HepG2 (cell line): ENCODE data around the gene BCL2. TPM values are rescaled to one million over a fixed set of nuclear protein-coding genes. Genes with fewer than 3 reads are reported as not detected.

ENCODE experiments used
- ATAC-seq: fragments of 200-7000 bp; cut with Tn5 transposase; 3 replicates; pipeline ENCODE4 v1.9.1; 2020; ENCODE audit warnings: mild to moderate bottlenecking, moderate library complexity
- BruUV-seq: library from RNA; stranded (reverse); fragments of 400-500 nt; replicated peaks from 2 replicates; lab custom pipeline; 2021; lab: Mats Ljungman, UMichigan
- CTCF ChIA-PET: fragments of 300-600 bp; formaldehyde crosslinking; extraction: SDS; loops from one replicate; lab custom pipeline; 2021; ENCODE audit warnings: low total read pairs, inconsistent platforms, low intra/inter-chr PET ratio; lab: Yijun Ruan, JAX
- POLR2A ChIA-PET: fragments of 350-600 bp; sonication (Branson Sonifier 250); formaldehyde crosslinking; loops from one replicate; lab custom pipeline; 2020; ENCODE audit warnings: antibody characterized with exemption, inconsistent platforms; lab: Yijun Ruan, JAX
- DNase-seq: peaks from one replicate; pipeline ENCODE4 v3.0.0-alpha.2; 2015; ENCODE audit warnings: low spot score
- FAIRE-seq: peaks from 3 replicates; lab custom pipeline; 2011; peaks lifted over from hg19 to GRCh38; lab: Jason Lieb, UNC
- H2AFZ ChIP-seq: one replicate; pipeline ENCODE4 v1.6.1; 2011; ENCODE audit warnings: low read length, inconsistent platforms
- H3K27ac ChIP-seq: fragments of 300-600 bp; 3 replicates; pipeline ENCODE4 v1.8.0; 2011; ENCODE audit warnings: mixed run types, mild to moderate bottlenecking, mixed read lengths, low read length, inconsistent platforms; ENCODE audit not compliant: insufficient read depth; ENCODE audit errors: extremely low read length
- H3K27me3 ChIP-seq, 2 experiments: fragments of 200-600 bp in 1 of 2; 2 replicates in 1 of 2; 3 replicates in 1 of 2; pipeline versions ENCODE4 v1.6.0 to v1.8.0; 2011; ENCODE audit warnings: low read length in 2 of 2, mild to moderate bottlenecking in 2 of 2, moderate library complexity in 2 of 2, inconsistent platforms in 1 of 2; ENCODE audit not compliant: insufficient read depth in 2 of 2, control insufficient read depth in 1 of 2
- H3K36me3 ChIP-seq, 2 experiments: fragments of 200-600 bp in 1 of 2; replicated peaks in 1 of 2; 2 replicates in 1 of 2; 3 replicates in 1 of 2; pipeline versions ENCODE4 v1.5.1 to v1.8.0; 2011; ENCODE audit warnings: low read length in 2 of 2, inconsistent platforms in 1 of 2; ENCODE audit not compliant: insufficient read depth in 2 of 2, control insufficient read depth in 1 of 2
- H3K4me1 ChIP-seq: 2 replicates; pipeline ENCODE4 v1.5.1; 2012; ENCODE audit warnings: low read length, inconsistent platforms; ENCODE audit not compliant: insufficient read depth
- H3K4me2 ChIP-seq: 2 replicates; pipeline ENCODE4 v1.6.0; 2011; ENCODE audit warnings: low read depth, low read length, inconsistent platforms
- H3K4me3 ChIP-seq, 3 experiments: fragments of 200-600 bp in 1 of 3; sonication (generic), shearing (Covaris generic) in 1 of 3; replicated peaks in 1 of 3; 2 replicates each; pipeline ENCODE4 v1.5.1; 2011 to 2016; ENCODE audit warnings: low read length in 3 of 3, inconsistent platforms in 2 of 3, low read depth in 2 of 3, mild to moderate bottlenecking in 2 of 3, control low read depth in 1 of 3, mixed read lengths in 1 of 3; ENCODE audit not compliant: insufficient read depth in 1 of 3
- H3K79me2 ChIP-seq: one replicate; pipeline ENCODE4 v1.6.1; 2011; ENCODE audit warnings: low read length, inconsistent platforms; ENCODE audit not compliant: insufficient read depth
- H3K9ac ChIP-seq: 2 replicates; pipeline ENCODE4 v1.6.0; 2011; ENCODE audit warnings: mild to moderate bottlenecking, low read depth, low read length, inconsistent platforms; ENCODE audit not compliant: insufficient read depth
- H3K9me3 ChIP-seq: 2 replicates; pipeline ENCODE4 v1.5.1; 2012; ENCODE audit warnings: mild to moderate bottlenecking, low read length
- H4K20me1 ChIP-seq: 2 replicates; pipeline ENCODE4 v1.6.0; 2011; ENCODE audit warnings: inconsistent platforms, mild to moderate bottlenecking, low read length, moderate library complexity; ENCODE audit not compliant: insufficient read depth
- HIVEP1 ChIP-seq: sonication (generic); formaldehyde crosslinking; IDR thresholded peaks from 2 replicates; pipeline ENCODE4 v1.4.0; 2020; ENCODE audit warnings: mild to moderate bottlenecking, missing genetic modification reagents
- HOXA5 ChIP-seq: sonication (generic); formaldehyde crosslinking; IDR thresholded peaks from 2 replicates; pipeline ENCODE4 v1.4.0; 2020; ENCODE audit warnings: missing genetic modification reagents
- TCF7 ChIP-seq: sonication (generic); IDR thresholded peaks from 2 replicates; pipeline ENCODE4 v1.6.1; 2016; ENCODE audit warnings: antibody characterized with exemption, low read depth
- ZNF383 ChIP-seq: sonication (generic); formaldehyde crosslinking; IDR thresholded peaks from 2 replicates; pipeline ENCODE4 v1.4.0; 2020; ENCODE audit warnings: missing genetic modification reagents, mild to moderate bottlenecking, borderline replicate concordance
- ZNF549 ChIP-seq: sonication (generic); formaldehyde crosslinking; IDR thresholded peaks from 2 replicates; pipeline ENCODE4 v1.5.0; 2020; ENCODE audit warnings: missing genetic modification reagents
- ZNF607 ChIP-seq: sonication (generic); formaldehyde crosslinking; IDR thresholded peaks from 2 replicates; pipeline ENCODE4 v1.5.1; 2020; ENCODE audit warnings: missing genetic modification reagents, mild to moderate bottlenecking, borderline replicate concordance
- ZNF749 ChIP-seq: sonication (generic); formaldehyde crosslinking; IDR thresholded peaks from 2 replicates; pipeline ENCODE4 v1.8.0; 2022; ENCODE audit warnings: mild to moderate bottlenecking, missing genetic modification reagents, moderate library complexity, borderline replicate concordance
- ZNF83 ChIP-seq: sonication (generic); formaldehyde crosslinking; IDR thresholded peaks from 2 replicates; pipeline ENCODE4 v1.4.0; 2020; ENCODE audit warnings: missing genetic modification reagents, mild to moderate bottlenecking, borderline replicate concordance
- WGBS: methylation state at CpG from one replicate; pipeline ENCODE4 v1.1.6; 2017; ENCODE audit warnings: low lambda C conversion rate; 5-methylcytosine and 5-hydroxymethylcytosine counted together
- in situ Hi-C: cut with HindIII; loops from 2 replicates; pipeline ENCODE4 v1.10.0; 2017; ENCODE audit warnings: low pct_unique_long_range_greater_than_20kb; ENCODE audit not compliant: extremely low pct_ligation_motif_present
- intact Hi-C: fragments of 100-400 bp; cut with micrococcal nuclease; formaldehyde crosslinking; loops from one replicate; pipeline ENCODE4 v1.10.0; 2022; ENCODE audit not compliant: unreplicated experiment
- polyA plus RNA-seq, 8 experiments: library from polyadenylated mRNA; depleted of rRNA in 3 of 8; stranded (reverse) in 7 of 8; unstranded in 1 of 8; fragments of >200 nt; fragmentation: Illumina TruSeq in 4 of 8; extraction: Trizol in 4 of 8; gene quantifications; 2 replicates each; pipeline versions ENCODE4 v1.2.1 to v1.2.3, GENCODE V29; 2011 to 2016; ENCODE audit warnings: low read depth in 4 of 8, missing spikeins in 1 of 8, mixed read lengths in 1 of 8; ENCODE audit not compliant: insufficient read depth in 1 of 8
- total RNA-seq, 5 experiments: library from RNA; depleted of rRNA; stranded (reverse); fragments of >200 nt; fragmentation: Illumina TruSeq; extraction: Trizol; gene quantifications; 2 replicates each; pipeline ENCODE4 v1.2.3, GENCODE V29; 2016; ENCODE audit warnings: low read depth in 1 of 5
- TF ChIP-seq, protein P1 (sequence below): sonication (generic); formaldehyde crosslinking; IDR thresholded peaks from 2 replicates; pipeline ENCODE4 v1.9.0; 2021; ENCODE audit warnings: missing genetic modification reagents, borderline replicate concordance
- TF ChIP-seq, protein P2 (sequence below): sonication (generic); formaldehyde crosslinking; IDR thresholded peaks from 2 replicates; pipeline ENCODE4 v1.4.0; 2020; ENCODE audit warnings: mild to moderate bottlenecking, missing genetic modification reagents, borderline replicate concordance
- TF ChIP-seq, protein P3 (sequence below): sonication (generic); formaldehyde crosslinking; IDR thresholded peaks from 2 replicates; pipeline ENCODE4 v1.5.0; 2020; ENCODE audit warnings: mild to moderate bottlenecking, missing genetic modification reagents, borderline replicate concordance

The BCL2 gene
- total and polyA plus RNA-seq, 2 of the 13 experiments (the other 11 are each of a cell fraction or from before 2014, with no cell fraction given), result 0.07 to 0.53 TPM

DNA sequence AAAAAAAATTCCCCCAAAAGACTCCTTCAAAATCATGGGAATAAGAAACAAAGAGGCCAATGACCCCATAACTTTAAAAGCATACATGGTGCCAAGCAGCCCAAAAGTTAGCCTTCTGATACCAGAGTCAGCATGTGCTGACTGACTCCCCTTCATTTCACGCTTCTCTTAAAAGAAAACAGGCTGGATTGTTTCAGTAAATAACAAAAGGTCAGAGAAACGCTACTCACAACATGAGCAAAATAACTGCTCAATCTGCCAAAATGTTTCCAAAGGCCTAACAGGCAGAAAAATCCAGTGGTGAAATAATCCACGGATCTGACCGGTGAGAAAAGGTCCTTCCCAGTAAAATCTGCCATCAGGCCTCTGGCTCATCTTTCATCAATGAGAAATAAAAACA is 71.6 kb downstream of the BCL2 start:
- Histone ChIP-seq H2AFZ (no peak overlapping the region), H4K20me1 (no peaks in the 10 kb centered on the region), H3K4me1 (no peaks in the 10 kb centered on the region), H3K9ac (no peak overlapping the region), H3K4me2 (no peak overlapping the region), H3K4me3 (no peak overlapping the region), H3K27ac (no peak overlapping the region), H3K27me3 (peaks cover 0 to 3% of the 10 kb centered on the region in 2 experiments; a peak in 1 of 5 replicates), H3K36me3 (no peaks in the 10 kb centered on the region), H3K79me2 (no peaks in the 10 kb centered on the region), H3K9me3 (no peaks in the 10 kb centered on the region)
- in situ Hi-C loops, result no loop called here
- DNase-seq, result no peak
- FAIRE-seq, result no peak
- ChIA-PET CTCF (no interaction called here), POLR2A (no interaction called here)
- no TSS peak for BruUV-seq
- ATAC-seq, result no peak
- TF ChIP-seq HIVEP1 (no peak), ZNF607 (no peak), TCF7 (no peak), ZNF83 (no peak), ZNF383 (CRISPR knock-in tag) (no peak), ZNF549 (no peak), HOXA5 (no peak), ZNF749 (CRISPR knock-in tag) (no peak)
- TF ChIP-seq, protein P1, sequence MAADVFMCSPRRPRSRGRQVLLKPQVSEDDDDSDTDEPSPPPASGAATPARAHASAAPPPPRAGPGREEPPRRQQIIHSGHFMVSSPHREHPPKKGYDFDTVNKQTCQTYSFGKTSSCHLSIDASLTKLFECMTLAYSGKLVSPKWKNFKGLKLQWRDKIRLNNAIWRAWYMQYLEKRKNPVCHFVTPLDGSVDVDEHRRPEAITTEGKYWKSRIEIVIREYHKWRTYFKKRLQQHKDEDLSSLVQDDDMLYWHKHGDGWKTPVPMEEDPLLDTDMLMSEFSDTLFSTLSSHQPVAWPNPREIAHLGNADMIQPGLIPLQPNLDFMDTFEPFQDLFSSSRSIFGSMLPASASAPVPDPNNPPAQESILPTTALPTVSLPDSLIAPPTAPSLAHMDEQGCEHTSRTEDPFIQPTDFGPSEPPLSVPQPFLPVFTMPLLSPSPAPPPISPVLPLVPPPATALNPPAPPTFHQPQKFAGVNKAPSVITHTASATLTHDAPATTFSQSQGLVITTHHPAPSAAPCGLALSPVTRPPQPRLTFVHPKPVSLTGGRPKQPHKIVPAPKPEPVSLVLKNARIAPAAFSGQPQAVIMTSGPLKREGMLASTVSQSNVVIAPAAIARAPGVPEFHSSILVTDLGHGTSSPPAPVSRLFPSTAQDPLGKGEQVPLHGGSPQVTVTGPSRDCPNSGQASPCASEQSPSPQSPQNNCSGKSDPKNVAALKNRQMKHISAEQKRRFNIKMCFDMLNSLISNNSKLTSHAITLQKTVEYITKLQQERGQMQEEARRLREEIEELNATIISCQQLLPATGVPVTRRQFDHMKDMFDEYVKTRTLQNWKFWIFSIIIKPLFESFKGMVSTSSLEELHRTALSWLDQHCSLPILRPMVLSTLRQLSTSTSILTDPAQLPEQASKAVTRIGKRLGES (CRISPR knock-in tag), result no peak
- TF ChIP-seq, protein P2, sequence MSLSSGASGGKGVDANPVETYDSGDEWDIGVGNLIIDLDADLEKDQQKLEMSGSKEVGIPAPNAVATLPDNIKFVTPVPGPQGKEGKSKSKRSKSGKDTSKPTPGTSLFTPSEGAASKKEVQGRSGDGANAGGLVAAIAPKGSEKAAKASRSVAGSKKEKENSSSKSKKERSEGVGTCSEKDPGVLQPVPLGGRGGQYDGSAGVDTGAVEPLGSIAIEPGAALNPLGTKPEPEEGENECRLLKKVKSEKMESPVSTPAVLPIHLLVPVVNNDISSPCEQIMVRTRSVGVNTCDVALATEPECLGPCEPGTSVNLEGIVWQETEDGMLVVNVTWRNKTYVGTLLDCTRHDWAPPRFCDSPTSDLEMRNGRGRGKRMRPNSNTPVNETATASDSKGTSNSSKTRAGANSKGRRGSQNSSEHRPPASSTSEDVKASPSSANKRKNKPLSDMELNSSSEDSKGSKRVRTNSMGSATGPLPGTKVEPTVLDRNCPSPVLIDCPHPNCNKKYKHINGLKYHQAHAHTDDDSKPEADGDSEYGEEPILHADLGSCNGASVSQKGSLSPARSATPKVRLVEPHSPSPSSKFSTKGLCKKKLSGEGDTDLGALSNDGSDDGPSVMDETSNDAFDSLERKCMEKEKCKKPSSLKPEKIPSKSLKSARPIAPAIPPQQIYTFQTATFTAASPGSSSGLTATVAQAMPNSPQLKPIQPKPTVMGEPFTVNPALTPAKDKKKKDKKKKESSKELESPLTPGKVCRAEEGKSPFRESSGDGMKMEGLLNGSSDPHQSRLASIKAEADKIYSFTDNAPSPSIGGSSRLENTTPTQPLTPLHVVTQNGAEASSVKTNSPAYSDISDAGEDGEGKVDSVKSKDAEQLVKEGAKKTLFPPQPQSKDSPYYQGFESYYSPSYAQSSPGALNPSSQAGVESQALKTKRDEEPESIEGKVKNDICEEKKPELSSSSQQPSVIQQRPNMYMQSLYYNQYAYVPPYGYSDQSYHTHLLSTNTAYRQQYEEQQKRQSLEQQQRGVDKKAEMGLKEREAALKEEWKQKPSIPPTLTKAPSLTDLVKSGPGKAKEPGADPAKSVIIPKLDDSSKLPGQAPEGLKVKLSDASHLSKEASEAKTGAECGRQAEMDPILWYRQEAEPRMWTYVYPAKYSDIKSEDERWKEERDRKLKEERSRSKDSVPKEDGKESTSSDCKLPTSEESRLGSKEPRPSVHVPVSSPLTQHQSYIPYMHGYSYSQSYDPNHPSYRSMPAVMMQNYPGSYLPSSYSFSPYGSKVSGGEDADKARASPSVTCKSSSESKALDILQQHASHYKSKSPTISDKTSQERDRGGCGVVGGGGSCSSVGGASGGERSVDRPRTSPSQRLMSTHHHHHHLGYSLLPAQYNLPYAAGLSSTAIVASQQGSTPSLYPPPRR (CRISPR knock-in tag), result no peak
- TF ChIP-seq, protein P3, sequence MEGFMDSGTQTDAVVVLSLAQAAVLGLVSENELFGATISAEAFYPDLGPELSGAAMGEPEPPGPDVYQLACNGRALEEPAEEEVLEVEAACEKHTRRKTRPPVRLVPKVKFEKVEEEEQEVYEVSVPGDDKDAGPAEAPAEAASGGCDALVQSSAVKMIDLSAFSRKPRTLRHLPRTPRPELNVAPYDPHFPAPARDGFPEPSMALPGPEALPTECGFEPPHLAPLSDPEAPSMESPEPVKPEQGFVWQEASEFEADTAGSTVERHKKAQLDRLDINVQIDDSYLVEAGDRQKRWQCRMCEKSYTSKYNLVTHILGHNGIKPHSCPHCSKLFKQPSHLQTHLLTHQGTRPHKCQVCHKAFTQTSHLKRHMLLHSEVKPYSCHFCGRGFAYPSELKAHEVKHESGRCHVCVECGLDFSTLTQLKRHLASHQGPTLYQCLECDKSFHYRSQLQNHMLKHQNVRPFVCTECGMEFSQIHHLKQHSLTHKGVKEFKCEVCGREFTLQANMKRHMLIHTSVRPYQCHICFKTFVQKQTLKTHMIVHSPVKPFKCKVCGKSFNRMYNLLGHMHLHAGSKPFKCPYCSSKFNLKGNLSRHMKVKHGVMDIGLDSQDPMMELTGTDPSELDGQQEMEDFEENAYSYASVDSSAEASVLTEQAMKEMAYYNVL, result no peak
- intact Hi-C loops, result no loop called here
- WGBS, result 7% methylated on average over 4 of the region's 4 CpGs
